Esophagus (tissue), 2 donors: ENCODE data around the gene TMCO1. TPM values are rescaled to one million over a fixed set of nuclear protein-coding genes. Genes with fewer than 3 reads are reported as not detected.
"Not testable (repeated sequence)": the region's sequence is repeated elsewhere in the genome, so short reads cannot be mapped to it uniquely, and the experiment has no call there.

Experiments
- H3K27ac ChIP-seq, 2 donors: one replicate each; pipeline ENCODE4 v1.5.1; 2013; ENCODE audit warnings: low read depth in 2 of 2, mild to moderate bottlenecking in 2 of 2, inconsistent platforms in 1 of 2, low read length in 1 of 2, moderate library complexity in 1 of 2
- H3K27me3 ChIP-seq, 2 donors: one replicate each; pipeline ENCODE4 v1.6.1; 2013; ENCODE audit warnings: low read length in 2 of 2, control low read depth in 1 of 2, mild to moderate bottlenecking in 1 of 2; ENCODE audit not compliant: insufficient read depth in 2 of 2, control insufficient read depth in 1 of 2
- H3K36me3 ChIP-seq, 2 donors: one replicate each; pipeline ENCODE4 v1.6.1; 2013; ENCODE audit warnings: low read length in 1 of 2; ENCODE audit not compliant: control insufficient read depth in 2 of 2, insufficient read depth in 2 of 2
- H3K4me1 ChIP-seq, 2 donors: one replicate each; pipeline ENCODE4 v1.6.1; 2013; ENCODE audit warnings: low read length in 1 of 2; ENCODE audit not compliant: control insufficient read depth in 2 of 2, insufficient read depth in 2 of 2
- H3K4me3 ChIP-seq, 2 donors: one replicate each; pipeline ENCODE4 v1.5.1; 2013; ENCODE audit warnings: low read length in 2 of 2, mild to moderate bottlenecking in 2 of 2, low read depth in 1 of 2, moderate library complexity in 1 of 2
- H3K9me3 ChIP-seq, 2 donors: one replicate each; pipeline ENCODE4 v1.6.1; 2013; ENCODE audit warnings: mild to moderate bottlenecking in 2 of 2, low read depth in 1 of 2, low read length in 1 of 2, moderate library complexity in 1 of 2; ENCODE audit not compliant: control insufficient read depth in 2 of 2, insufficient read depth in 1 of 2
- WGBS, 2 donors: extraction: QIAGEN DNeasy Blood & Tissue Kit; methylation state at CpG; one replicate each; pipeline ENCODE4 v1.1.7; 2013; 5-methylcytosine and 5-hydroxymethylcytosine counted together
- polyA plus RNA-seq, 2 donors: library from polyadenylated mRNA; stranded (reverse); fragments of 200-250 nt; gene quantifications; one replicate each; pipeline ENCODE4 v1.2.3, GENCODE V29; 2013
- donor health status: healthy with polysubstance abuse.
- donor health status: Bipolar disorder and iron deficiency.

TMCO1 gene
- polyA plus RNA-seq, 2 donors, result 41.2 to 66.1 TPM

DNA sequence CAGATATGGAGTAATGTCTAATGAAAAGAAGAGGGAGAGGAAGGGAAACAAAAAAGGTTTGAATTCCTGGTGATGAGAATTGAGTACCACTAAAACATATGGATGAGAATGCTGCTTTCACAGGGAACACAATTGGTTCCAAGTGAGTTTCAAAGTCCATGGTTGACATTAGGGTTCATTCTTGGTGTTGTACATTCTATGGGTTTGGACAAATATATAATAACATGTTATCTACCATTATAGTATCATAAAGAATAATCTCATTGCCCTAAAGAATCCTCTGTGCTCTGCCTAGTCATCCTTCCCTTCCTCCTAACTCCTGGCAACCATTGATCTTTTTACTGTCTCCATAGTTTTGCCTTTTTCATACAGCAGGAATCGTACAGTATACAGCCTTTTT is 20.1 kb downstream of the TMCO1 start:
- Histone ChIP-seq H3K27ac (no peak overlapping the region), H3K9me3 (no peaks in the 10 kb centered on the region), H3K27me3 (no peaks in the 10 kb centered on the region), H3K36me3 (no peaks in the 10 kb centered on the region), H3K4me3 (no peak overlapping the region), H3K4me1 (no peaks in the 10 kb centered on the region)
- WGBS, 2 donors, result 85 to 94% methylated on average over 1 of the region's 1 CpG

DNA sequence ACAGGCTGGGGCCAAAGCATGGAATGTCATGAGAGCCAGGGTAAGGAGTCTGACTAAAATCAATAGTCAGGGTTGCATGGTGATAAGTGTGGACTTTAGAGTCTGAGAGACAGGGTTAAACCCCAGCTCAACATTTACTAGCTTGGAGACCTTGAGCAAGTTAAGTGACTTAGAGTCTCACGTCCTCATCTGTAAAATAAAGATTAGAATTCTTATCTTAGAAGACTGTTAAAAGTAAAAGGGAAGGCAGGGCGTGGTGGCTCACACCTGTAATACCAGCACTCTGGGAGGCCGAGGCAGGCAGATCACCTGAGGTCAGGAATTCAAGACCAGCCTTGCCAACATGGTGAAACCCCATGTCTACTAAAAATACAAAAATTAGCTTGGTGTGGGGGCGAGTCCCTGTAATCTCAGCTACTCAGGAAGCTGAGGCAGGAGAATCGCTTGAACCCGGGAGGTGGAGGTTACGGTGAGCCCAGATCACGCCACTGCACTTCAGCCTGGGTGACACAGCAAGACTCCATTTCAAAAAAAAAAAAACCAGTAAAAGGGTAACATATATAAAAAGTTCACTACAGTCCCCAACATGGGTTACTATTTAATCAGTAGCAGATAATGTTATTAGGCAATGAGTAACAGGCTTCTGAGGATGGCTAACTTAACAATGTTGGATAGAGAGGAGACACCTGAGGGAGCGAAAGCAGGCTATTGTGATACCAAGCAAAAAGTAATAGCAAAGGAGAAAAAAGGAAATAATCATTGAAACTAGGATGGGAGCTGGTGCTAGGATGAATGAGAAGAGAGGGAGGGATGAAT is 20.8 kb downstream of the TMCO1 start:
- WGBS, 2 donors, result 82 to 95% methylated on average over 9 of the region's 9 CpGs
- Histone ChIP-seq H3K4me3 (no peak overlapping the region), H3K4me1 (no peaks in the 10 kb centered on the region), H3K27me3 (no peaks in the 10 kb centered on the region), H3K27ac (no peak overlapping the region), H3K9me3 (no peaks in the 10 kb centered on the region), H3K36me3 (no peaks in the 10 kb centered on the region)

DNA sequence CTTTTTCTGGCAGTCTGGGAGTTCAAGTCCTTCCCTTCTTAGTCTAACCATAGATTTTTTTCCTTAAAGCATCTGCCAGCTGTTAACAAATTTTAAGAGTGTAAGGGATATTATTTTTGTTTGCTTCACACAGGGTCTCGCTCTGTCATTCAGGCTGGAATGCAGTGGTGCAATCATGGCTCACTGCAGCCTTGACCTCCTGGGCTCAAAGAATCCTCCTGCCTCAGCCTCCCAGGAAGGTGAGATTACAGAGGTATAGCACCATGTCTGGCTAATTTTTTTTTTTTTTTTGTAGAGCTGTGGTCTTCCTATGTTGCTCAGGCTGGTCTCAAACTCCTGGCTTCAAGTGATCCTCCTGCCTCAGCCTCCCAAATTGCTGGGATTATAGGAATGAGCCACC is 23.8 kb downstream of the TMCO1 start:
- H3K4me3 ChIP-seq, H3K27ac ChIP-seq, H3K36me3 ChIP-seq, H3K9me3 ChIP-seq, H3K27me3 ChIP-seq, H3K4me1 ChIP-seq: not testable (repeated sequence)
- WGBS, 2 donors, result 99 to 100% methylated on average over 1 of the region's 1 CpG

DNA sequence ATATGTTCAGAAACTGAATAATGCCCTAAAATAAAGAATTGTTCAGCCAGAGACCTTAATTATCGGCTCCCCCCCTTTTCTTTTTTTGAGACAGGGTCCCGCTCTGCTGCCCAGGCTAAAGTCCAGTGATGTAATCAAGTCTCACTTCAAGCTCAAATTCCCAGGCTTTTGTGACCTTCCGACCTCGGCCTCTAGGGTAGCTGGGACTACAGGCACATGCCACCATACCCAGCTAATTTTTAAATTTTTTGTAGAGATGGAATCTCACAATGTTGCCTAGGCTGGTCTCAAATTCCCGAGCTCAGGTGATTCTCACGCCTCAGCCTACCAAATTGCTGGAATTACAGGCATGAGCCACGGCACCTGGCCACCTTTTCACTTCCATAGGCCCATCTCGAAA is 26.5 kb downstream of the TMCO1 start:
- Histone ChIP-seq H3K36me3 (peaks cover 0 to 2% of the 10 kb centered on the region in 2 donors), H3K4me1 (no peaks in the 10 kb centered on the region)

DNA sequence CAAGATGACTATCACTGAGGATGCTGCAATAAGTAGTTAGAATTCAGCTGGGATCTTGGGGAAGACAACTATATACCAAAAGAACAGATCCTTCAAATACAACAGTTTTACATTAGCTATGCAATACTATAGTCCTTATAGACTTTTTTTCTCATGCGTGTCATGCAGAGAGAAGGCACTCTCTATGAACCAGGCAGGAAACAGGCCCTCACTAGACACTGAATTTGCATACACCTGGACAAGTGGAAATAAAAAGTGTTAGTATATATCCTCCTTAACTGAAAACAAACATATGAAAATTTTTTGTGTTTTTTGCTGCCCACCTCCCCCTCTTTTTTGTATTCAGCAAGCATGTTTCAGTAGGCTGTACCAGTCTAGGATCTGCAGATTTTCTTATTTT is 29.9 kb downstream of the TMCO1 start:
- no peaks in the 10 kb centered on the region for H3K4me1 ChIP-seq
- peaks cover 0 to 2% of the 10 kb centered on the region in 2 donors for H3K36me3 ChIP-seq
- H3K4me3 ChIP-seq, result no peak overlapping the region
- H3K9me3 ChIP-seq, result no peaks in the 10 kb centered on the region
- 94 to 97% methylated on average over 1 of the region's 1 CpG for WGBS, 2 donors
- H3K27ac ChIP-seq, result no peak overlapping the region
- no peaks in the 10 kb centered on the region for H3K27me3 ChIP-seq

More for the DNA sequence above, 26.5 kb downstream of the TMCO1 start:
- no peaks in the 10 kb centered on the region for H3K27me3 ChIP-seq
- no peaks in the 10 kb centered on the region for H3K9me3 ChIP-seq
- WGBS, 2 donors, result 95 to 97% methylated on average over 8 of the region's 8 CpGs
- H3K4me3 ChIP-seq, result no peak overlapping the region
- H3K27ac ChIP-seq, result no peak overlapping the region

DNA sequence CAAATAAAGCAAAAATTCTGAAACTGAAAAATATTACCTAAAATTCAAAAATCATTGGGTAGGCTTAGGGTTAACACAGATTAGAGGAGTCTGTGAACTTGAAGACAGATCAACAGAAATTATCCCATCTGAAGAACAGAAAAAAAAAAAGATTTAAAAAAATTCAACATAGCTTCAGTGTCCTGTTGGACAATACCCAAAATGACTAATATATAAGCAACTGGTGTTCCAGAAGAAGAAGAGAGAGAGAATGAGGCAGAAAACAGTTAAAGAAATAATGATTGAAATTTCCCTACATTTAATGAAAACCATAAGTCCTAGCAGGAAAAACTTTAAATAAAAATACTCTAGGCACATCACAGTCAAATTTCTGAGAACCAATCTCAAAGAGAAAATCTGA is 31.5 kb downstream of the TMCO1 start:
- Histone ChIP-seq H3K27me3 (no peaks in the 10 kb centered on the region), H3K9me3 (no peaks in the 10 kb centered on the region), H3K36me3 (peaks cover 0 to 2% of the 10 kb centered on the region in 2 donors), H3K4me3 (no peak overlapping the region), H3K27ac (no peak overlapping the region), H3K4me1 (no peaks in the 10 kb centered on the region)

DNA sequence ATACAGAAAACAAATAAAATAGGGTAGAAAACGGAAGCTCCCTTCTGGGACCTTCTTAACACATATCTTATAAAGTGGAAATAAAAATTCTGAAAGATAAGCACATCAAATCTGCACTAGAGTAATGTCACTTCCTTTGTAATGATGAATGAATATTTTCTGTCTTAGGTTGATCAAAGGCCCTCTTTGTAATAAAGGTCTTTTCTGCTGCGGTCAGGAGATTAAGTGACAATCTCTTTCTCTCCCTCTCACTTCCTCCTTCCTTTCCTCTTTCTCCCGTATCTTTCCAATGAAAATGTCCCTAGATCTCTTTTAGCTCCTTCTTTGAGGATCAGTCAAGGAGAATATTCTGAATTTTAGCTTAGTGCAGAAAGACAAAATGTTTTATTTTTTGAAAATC is 33.8 kb downstream of the TMCO1 start:
- no peaks in the 10 kb centered on the region for H3K4me1 ChIP-seq
- H3K36me3 ChIP-seq, result peaks cover 0 to 2% of the 10 kb centered on the region in 2 donors
- no peaks in the 10 kb centered on the region for H3K9me3 ChIP-seq
- no peak overlapping the region for H3K27ac ChIP-seq
- H3K4me3 ChIP-seq, result no peak overlapping the region
- 83 to 88% methylated on average over 3 of the region's 3 CpGs for WGBS, 2 donors
- no peaks in the 10 kb centered on the region for H3K27me3 ChIP-seq

DNA sequence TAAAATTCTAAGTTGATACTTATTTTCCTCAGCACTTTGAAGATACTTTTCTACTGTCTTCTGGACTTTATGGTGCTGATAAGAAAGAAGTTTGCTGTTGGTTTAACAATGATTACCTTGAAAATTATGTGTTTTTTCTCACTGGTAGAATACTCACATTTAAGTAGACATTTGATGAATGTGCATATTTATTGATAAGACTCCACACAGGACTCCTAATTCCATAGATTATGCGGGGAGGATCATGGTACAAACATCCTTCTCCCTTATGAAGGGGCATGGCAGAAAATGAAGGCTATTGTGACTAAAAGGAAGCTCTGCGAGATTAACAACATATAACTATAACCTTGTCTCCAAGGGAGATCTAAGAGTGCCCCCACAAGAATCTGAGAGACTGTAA is 41.8 kb downstream of the TMCO1 start:
- Histone ChIP-seq H3K4me3 (no peak overlapping the region), H3K9me3 (no peaks in the 10 kb centered on the region), H3K27me3 (no peaks in the 10 kb centered on the region), H3K36me3 (peaks cover 0 to 2% of the 10 kb centered on the region in 2 donors), H3K27ac (no peak overlapping the region), H3K4me1 (no peaks in the 10 kb centered on the region)
- WGBS, 2 donors, result 93 to 95% methylated on average over 2 of the region's 2 CpGs

DNA sequence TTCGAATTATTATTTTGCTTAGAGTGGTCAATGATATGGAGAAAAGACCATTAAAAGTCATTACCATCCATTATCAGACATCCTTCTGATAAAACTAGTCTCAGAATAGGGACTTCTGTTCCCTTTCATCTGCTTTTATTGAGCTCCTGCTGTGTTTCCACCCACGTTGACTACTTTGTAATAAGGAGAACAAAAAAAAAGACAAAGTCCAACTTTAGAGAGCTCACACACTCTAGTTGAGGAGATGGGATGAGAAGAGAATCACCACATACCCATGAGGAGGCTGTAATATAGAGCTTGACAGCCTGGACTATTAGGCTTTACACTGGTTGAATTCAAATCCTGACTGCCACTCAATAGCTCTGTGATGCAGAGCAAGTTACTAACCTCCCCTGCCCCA is 42.5 kb downstream of the TMCO1 start:
- Histone ChIP-seq H3K9me3 (no peaks in the 10 kb centered on the region), H3K4me3 (no peak overlapping the region), H3K36me3 (peaks cover 0 to 2% of the 10 kb centered on the region in 2 donors), H3K27ac (no peak overlapping the region), H3K27me3 (no peaks in the 10 kb centered on the region), H3K4me1 (no peaks in the 10 kb centered on the region)
- 85 to 98% methylated on average over 2 of the region's 2 CpGs for WGBS, 2 donors

DNA sequence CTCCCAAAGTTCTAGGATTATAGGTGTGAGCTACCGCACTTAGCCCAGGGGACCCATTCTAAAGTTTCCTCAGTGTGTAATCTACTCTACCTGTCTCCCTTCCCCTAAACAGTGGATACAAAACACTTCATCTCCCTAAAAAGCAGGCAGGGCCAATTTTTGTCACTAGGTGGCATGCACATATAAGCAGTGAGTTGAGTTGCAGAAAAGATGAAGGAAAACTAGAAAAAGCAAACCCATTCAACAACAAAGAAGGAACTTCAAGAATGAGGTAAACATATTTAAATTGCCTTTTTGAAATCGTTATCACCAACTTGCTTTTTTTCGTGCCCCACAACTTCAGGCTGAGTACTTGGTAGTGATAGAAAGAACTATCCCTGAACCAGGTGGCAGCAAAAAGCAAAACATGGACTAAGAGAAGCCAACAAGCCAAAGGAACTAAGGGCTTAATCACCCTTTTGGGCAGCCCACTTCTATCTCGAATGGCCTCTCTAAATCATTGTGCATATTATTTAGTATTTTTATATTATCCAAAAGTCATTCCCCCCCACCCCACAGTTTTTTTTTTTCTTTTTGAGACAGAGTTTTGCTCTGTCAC is 50.7 kb downstream of the TMCO1 start:
- 26% methylated on average over 4 of the region's 4 CpGs for WGBS, 2 donors
- H3K27me3 ChIP-seq, result no peaks in the 10 kb centered on the region
- H3K36me3 ChIP-seq, result no peaks in the 10 kb centered on the region
- no peak overlapping the region for H3K27ac ChIP-seq
- H3K4me3 ChIP-seq, result no peak overlapping the region
- no peaks in the 10 kb centered on the region for H3K9me3 ChIP-seq
- no peaks in the 10 kb centered on the region for H3K4me1 ChIP-seq
